HepG2 (cell line): ENCODE data around the gene MAPK4. TPM values are rescaled to one million over a fixed set of nuclear protein-coding genes. Genes with fewer than 3 reads are reported as not detected.

Source experiments
- ATAC-seq: fragments of 200-7000 bp; cut with Tn5 transposase; 3 replicates; pipeline ENCODE4 v1.9.1; 2020; ENCODE audit warnings: mild to moderate bottlenecking, moderate library complexity
- BruUV-seq: library from RNA; stranded (reverse); fragments of 400-500 nt; replicated peaks from 2 replicates; lab custom pipeline; 2021; lab: Mats Ljungman, UMichigan
- CTCF ChIA-PET: fragments of 300-600 bp; formaldehyde crosslinking; extraction: SDS; loops from one replicate; lab custom pipeline; 2021; ENCODE audit warnings: low total read pairs, inconsistent platforms, low intra/inter-chr PET ratio; lab: Yijun Ruan, JAX
- POLR2A ChIA-PET: fragments of 350-600 bp; sonication (Branson Sonifier 250); formaldehyde crosslinking; loops from one replicate; lab custom pipeline; 2020; ENCODE audit warnings: antibody characterized with exemption, inconsistent platforms; lab: Yijun Ruan, JAX
- DNase-seq: peaks from one replicate; pipeline ENCODE4 v3.0.0-alpha.2; 2015; ENCODE audit warnings: low spot score
- FAIRE-seq: peaks from 3 replicates; lab custom pipeline; 2011; peaks lifted over from hg19 to GRCh38; lab: Jason Lieb, UNC
- H2AFZ ChIP-seq: one replicate; pipeline ENCODE4 v1.6.1; 2011; ENCODE audit warnings: low read length, inconsistent platforms
- H3K27ac ChIP-seq: fragments of 300-600 bp; 3 replicates; pipeline ENCODE4 v1.8.0; 2011; ENCODE audit warnings: mixed run types, mild to moderate bottlenecking, mixed read lengths, low read length, inconsistent platforms; ENCODE audit not compliant: insufficient read depth; ENCODE audit errors: extremely low read length
- H3K27me3 ChIP-seq, 2 experiments: fragments of 200-600 bp in 1 of 2; 2 replicates in 1 of 2; 3 replicates in 1 of 2; pipeline versions ENCODE4 v1.6.0 to v1.8.0; 2011; ENCODE audit warnings: low read length in 2 of 2, mild to moderate bottlenecking in 2 of 2, moderate library complexity in 2 of 2, inconsistent platforms in 1 of 2; ENCODE audit not compliant: insufficient read depth in 2 of 2, control insufficient read depth in 1 of 2
- H3K36me3 ChIP-seq, 2 experiments: fragments of 200-600 bp in 1 of 2; replicated peaks in 1 of 2; 2 replicates in 1 of 2; 3 replicates in 1 of 2; pipeline versions ENCODE4 v1.5.1 to v1.8.0; 2011; ENCODE audit warnings: low read length in 2 of 2, inconsistent platforms in 1 of 2; ENCODE audit not compliant: insufficient read depth in 2 of 2, control insufficient read depth in 1 of 2
- H3K4me1 ChIP-seq: 2 replicates; pipeline ENCODE4 v1.5.1; 2012; ENCODE audit warnings: low read length, inconsistent platforms; ENCODE audit not compliant: insufficient read depth
- H3K4me2 ChIP-seq: 2 replicates; pipeline ENCODE4 v1.6.0; 2011; ENCODE audit warnings: low read depth, low read length, inconsistent platforms
- H3K4me3 ChIP-seq, 3 experiments: fragments of 200-600 bp in 1 of 3; sonication (generic), shearing (Covaris generic) in 1 of 3; replicated peaks in 1 of 3; 2 replicates each; pipeline ENCODE4 v1.5.1; 2011 to 2016; ENCODE audit warnings: low read length in 3 of 3, inconsistent platforms in 2 of 3, low read depth in 2 of 3, mild to moderate bottlenecking in 2 of 3, control low read depth in 1 of 3, mixed read lengths in 1 of 3; ENCODE audit not compliant: insufficient read depth in 1 of 3
- H3K79me2 ChIP-seq: one replicate; pipeline ENCODE4 v1.6.1; 2011; ENCODE audit warnings: low read length, inconsistent platforms; ENCODE audit not compliant: insufficient read depth
- H3K9ac ChIP-seq: 2 replicates; pipeline ENCODE4 v1.6.0; 2011; ENCODE audit warnings: mild to moderate bottlenecking, low read depth, low read length, inconsistent platforms; ENCODE audit not compliant: insufficient read depth
- H3K9me3 ChIP-seq: 2 replicates; pipeline ENCODE4 v1.5.1; 2012; ENCODE audit warnings: mild to moderate bottlenecking, low read length
- H4K20me1 ChIP-seq: 2 replicates; pipeline ENCODE4 v1.6.0; 2011; ENCODE audit warnings: inconsistent platforms, mild to moderate bottlenecking, low read length, moderate library complexity; ENCODE audit not compliant: insufficient read depth
- WGBS: methylation state at CpG from one replicate; pipeline ENCODE4 v1.1.6; 2017; ENCODE audit warnings: low lambda C conversion rate; 5-methylcytosine and 5-hydroxymethylcytosine counted together
- in situ Hi-C: cut with HindIII; loops from 2 replicates; pipeline ENCODE4 v1.10.0; 2017; ENCODE audit warnings: low pct_unique_long_range_greater_than_20kb; ENCODE audit not compliant: extremely low pct_ligation_motif_present
- intact Hi-C: fragments of 100-400 bp; cut with micrococcal nuclease; formaldehyde crosslinking; loops from one replicate; pipeline ENCODE4 v1.10.0; 2022; ENCODE audit not compliant: unreplicated experiment
- polyA plus RNA-seq, 8 experiments: library from polyadenylated mRNA; depleted of rRNA in 3 of 8; stranded (reverse) in 7 of 8; unstranded in 1 of 8; fragments of >200 nt; fragmentation: Illumina TruSeq in 4 of 8; extraction: Trizol in 4 of 8; gene quantifications; 2 replicates each; pipeline versions ENCODE4 v1.2.1 to v1.2.3, GENCODE V29; 2011 to 2016; ENCODE audit warnings: low read depth in 4 of 8, missing spikeins in 1 of 8, mixed read lengths in 1 of 8; ENCODE audit not compliant: insufficient read depth in 1 of 8
- total RNA-seq, 5 experiments: library from RNA; depleted of rRNA; stranded (reverse); fragments of >200 nt; fragmentation: Illumina TruSeq; extraction: Trizol; gene quantifications; 2 replicates each; pipeline ENCODE4 v1.2.3, GENCODE V29; 2016; ENCODE audit warnings: low read depth in 1 of 5
- TF ChIP-seq, protein P1 (sequence below): sonication (generic); formaldehyde crosslinking; IDR thresholded peaks from 2 replicates; pipeline ENCODE4 v1.9.0; 2021; ENCODE audit warnings: mild to moderate bottlenecking, missing genetic modification reagents

Gene MAPK4
- total and polyA plus RNA-seq, 2 of the 13 experiments (the other 11 are each of a cell fraction or from before 2014, with no cell fraction given) = not detected

- H3K27me3 ChIP-seq = peaks cover 6 to 47% of the 10 kb centered on the region in 2 experiments
- in situ Hi-C loops (no loop called here), intact Hi-C loops (no loop called here)
- no peak overlapping the region for H3K4me3 ChIP-seq
- TF ChIP-seq, protein P1, sequence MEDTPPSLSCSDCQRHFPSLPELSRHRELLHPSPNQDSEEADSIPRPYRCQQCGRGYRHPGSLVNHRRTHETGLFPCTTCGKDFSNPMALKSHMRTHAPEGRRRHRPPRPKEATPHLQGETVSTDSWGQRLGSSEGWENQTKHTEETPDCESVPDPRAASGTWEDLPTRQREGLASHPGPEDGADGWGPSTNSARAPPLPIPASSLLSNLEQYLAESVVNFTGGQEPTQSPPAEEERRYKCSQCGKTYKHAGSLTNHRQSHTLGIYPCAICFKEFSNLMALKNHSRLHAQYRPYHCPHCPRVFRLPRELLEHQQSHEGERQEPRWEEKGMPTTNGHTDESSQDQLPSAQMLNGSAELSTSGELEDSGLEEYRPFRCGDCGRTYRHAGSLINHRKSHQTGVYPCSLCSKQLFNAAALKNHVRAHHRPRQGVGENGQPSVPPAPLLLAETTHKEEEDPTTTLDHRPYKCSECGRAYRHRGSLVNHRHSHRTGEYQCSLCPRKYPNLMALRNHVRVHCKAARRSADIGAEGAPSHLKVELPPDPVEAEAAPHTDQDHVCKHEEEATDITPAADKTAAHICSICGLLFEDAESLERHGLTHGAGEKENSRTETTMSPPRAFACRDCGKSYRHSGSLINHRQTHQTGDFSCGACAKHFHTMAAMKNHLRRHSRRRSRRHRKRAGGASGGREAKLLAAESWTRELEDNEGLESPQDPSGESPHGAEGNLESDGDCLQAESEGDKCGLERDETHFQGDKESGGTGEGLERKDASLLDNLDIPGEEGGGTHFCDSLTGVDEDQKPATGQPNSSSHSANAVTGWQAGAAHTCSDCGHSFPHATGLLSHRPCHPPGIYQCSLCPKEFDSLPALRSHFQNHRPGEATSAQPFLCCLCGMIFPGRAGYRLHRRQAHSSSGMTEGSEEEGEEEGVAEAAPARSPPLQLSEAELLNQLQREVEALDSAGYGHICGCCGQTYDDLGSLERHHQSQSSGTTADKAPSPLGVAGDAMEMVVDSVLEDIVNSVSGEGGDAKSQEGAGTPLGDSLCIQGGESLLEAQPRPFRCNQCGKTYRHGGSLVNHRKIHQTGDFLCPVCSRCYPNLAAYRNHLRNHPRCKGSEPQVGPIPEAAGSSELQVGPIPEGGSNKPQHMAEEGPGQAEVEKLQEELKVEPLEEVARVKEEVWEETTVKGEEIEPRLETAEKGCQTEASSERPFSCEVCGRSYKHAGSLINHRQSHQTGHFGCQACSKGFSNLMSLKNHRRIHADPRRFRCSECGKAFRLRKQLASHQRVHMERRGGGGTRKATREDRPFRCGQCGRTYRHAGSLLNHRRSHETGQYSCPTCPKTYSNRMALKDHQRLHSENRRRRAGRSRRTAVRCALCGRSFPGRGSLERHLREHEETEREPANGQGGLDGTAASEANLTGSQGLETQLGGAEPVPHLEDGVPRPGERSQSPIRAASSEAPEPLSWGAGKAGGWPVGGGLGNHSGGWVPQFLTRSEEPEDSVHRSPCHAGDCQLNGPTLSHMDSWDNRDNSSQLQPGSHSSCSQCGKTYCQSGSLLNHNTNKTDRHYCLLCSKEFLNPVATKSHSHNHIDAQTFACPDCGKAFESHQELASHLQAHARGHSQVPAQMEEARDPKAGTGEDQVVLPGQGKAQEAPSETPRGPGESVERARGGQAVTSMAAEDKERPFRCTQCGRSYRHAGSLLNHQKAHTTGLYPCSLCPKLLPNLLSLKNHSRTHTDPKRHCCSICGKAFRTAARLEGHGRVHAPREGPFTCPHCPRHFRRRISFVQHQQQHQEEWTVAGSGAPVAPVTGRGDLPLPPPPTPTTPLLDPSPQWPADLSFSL (CRISPR knock-in tag) = no peak
- DNase-seq (no peak), FAIRE-seq (no peak), ATAC-seq (no peak)
- H3K4me2 ChIP-seq = no peak overlapping the region
- no TSS peak for BruUV-seq
- CTCF ChIA-PET = no interaction called here
- no peak overlapping the region for H3K27ac ChIP-seq
- peaks cover 11% of the 10 kb centered on the region for H3K4me1 ChIP-seq
- H3K79me2 ChIP-seq = no peaks in the 10 kb centered on the region
- H3K36me3 ChIP-seq = no peaks in the 10 kb centered on the region
- no peak overlapping the region for H3K9ac ChIP-seq
- POLR2A ChIA-PET = no interaction called here
- H2AFZ ChIP-seq = no peak overlapping the region
- peaks cover 11% of the 10 kb centered on the region; the same call in 1 of the 2 replicates for H3K9me3 ChIP-seq
- no peaks in the 10 kb centered on the region for H4K20me1 ChIP-seq
- 41% methylated on average over 10 of the region's 10 CpGs for WGBS
Measured at GRCh38 chr18:50558157-50558556, 1.7 kb upstream of the MAPK4 start.
